VCaP (cell line): ENCODE measurements around the gene APBA3.

Experiments used
- H3K27ac ChIP-seq: fragments of 450-650 bp; 2 replicates; pipeline ENCODE4 v1.5.1; 2017
- CTCF ChIP-seq: fragments of 450-650 bp; conservative IDR thresholded peaks from 2 replicates; pipeline ENCODE4 v1.5.1; 2017; ENCODE audit warnings: mild to moderate bottlenecking, moderate library complexity

APBA3 gene

GRCh38 chr19:3716147-3716668 lies 45.3 kb downstream of the APBA3 start:
- TF ChIP-seq CTCF, result no peak
- no peak overlapping the region for H3K27ac ChIP-seq

GRCh38 chr19:3712663-3713611 lies 48.6 kb downstream of the APBA3 start:
- TF ChIP-seq CTCF, result no peak
- H3K27ac ChIP-seq, result peak overlapping the region; percentile 49

- peak overlapping the region; percentile 2; the same call in 1 of the 2 replicates for H3K27ac ChIP-seq
- no peak for TF ChIP-seq CTCF
These were observed 51.2 kb downstream of the APBA3 start for GRCh38 chr19:3710265-3710812.

- no peak for TF ChIP-seq CTCF
- peak within 1 kb of the TSS; percentile 49 for H3K27ac ChIP-seq
These were observed 53.1 kb downstream of the APBA3 start, which contains the start of gene TJP3 for GRCh38 chr19:3708207-3708931. Gene TJP3 (plus strand): TSS chr19:3708384. CDS start chr19:3728433, 20,049 bp downstream.

- no peak for TF ChIP-seq CTCF
- H3K27ac ChIP-seq, result peak overlapping the region; percentile 49
These were observed 53.7 kb downstream of the APBA3 start for GRCh38 chr19:3707868-3708206.

- no peak for TF ChIP-seq CTCF
- H3K27ac ChIP-seq, result no peak overlapping the region
These were observed 60.3 kb downstream of the APBA3 start for GRCh38 chr19:3701200-3701599.
